22Rv1 (cell line): ENCODE results near the gene SFTPD.

Source experiments
- ZFX ChIP-seq: fragments of 450-650 bp; IDR thresholded peaks from 2 replicates; pipeline ENCODE4 v1.6.1; 2017; ENCODE audit warnings: antibody characterized with exemption, borderline replicate concordance
- TF ChIP-seq, protein P1 (sequence below): fragments of 450-650 bp; IDR thresholded peaks from 2 replicates; pipeline ENCODE4 v1.5.1; 2017; ENCODE audit warnings: mild to moderate bottlenecking

- TF ChIP-seq, protein P1, sequence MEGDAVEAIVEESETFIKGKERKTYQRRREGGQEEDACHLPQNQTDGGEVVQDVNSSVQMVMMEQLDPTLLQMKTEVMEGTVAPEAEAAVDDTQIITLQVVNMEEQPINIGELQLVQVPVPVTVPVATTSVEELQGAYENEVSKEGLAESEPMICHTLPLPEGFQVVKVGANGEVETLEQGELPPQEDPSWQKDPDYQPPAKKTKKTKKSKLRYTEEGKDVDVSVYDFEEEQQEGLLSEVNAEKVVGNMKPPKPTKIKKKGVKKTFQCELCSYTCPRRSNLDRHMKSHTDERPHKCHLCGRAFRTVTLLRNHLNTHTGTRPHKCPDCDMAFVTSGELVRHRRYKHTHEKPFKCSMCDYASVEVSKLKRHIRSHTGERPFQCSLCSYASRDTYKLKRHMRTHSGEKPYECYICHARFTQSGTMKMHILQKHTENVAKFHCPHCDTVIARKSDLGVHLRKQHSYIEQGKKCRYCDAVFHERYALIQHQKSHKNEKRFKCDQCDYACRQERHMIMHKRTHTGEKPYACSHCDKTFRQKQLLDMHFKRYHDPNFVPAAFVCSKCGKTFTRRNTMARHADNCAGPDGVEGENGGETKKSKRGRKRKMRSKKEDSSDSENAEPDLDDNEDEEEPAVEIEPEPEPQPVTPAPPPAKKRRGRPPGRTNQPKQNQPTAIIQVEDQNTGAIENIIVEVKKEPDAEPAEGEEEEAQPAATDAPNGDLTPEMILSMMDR = no peak
- no peak for TF ChIP-seq ZFX
Observed at GRCh38 chr10:79910344-79910743, 38.6 kb downstream of the SFTPD start.
